Skeletal muscle tissue (tissue), 4 donors: ENCODE measurements around the gene TTC33. TPM values are rescaled to one million over a fixed set of nuclear protein-coding genes. Genes with fewer than 3 reads are reported as not detected.
"Not testable (repeated sequence)": the region's sequence is repeated elsewhere in the genome, so short reads cannot be mapped to it uniquely, and the experiment has no call there.

Experiments
- H3K27ac ChIP-seq: one replicate; pipeline ENCODE4 v1.7.0; 2013; ENCODE audit warnings: mild to moderate bottlenecking, low read depth, low read length, inconsistent platforms
- H3K27me3 ChIP-seq, 3 donors: one replicate each; pipeline ENCODE4 v1.7.0; 2013; ENCODE audit warnings: low read length in 3 of 3; ENCODE audit not compliant: control insufficient read depth in 3 of 3, insufficient read depth in 3 of 3
- H3K36me3 ChIP-seq, 3 donors: one replicate each; pipeline ENCODE4 v1.7.0; 2013; ENCODE audit warnings: low read length in 3 of 3; ENCODE audit not compliant: control insufficient read depth in 3 of 3, insufficient read depth in 3 of 3
- H3K4me1 ChIP-seq, 3 donors: one replicate each; pipeline ENCODE4 v1.7.0; 2013; ENCODE audit warnings: low read length in 3 of 3, mild to moderate bottlenecking in 3 of 3; ENCODE audit not compliant: control insufficient read depth in 3 of 3, insufficient read depth in 3 of 3
- H3K4me3 ChIP-seq, 3 donors: one replicate each; pipeline ENCODE4 v1.7.0; 2013; ENCODE audit warnings: low read length in 3 of 3
- H3K9ac ChIP-seq, 3 donors: one replicate each; pipeline ENCODE4 v1.7.0; 2013; ENCODE audit warnings: low read length in 3 of 3, mild to moderate bottlenecking in 3 of 3, moderate library complexity in 2 of 3, low read depth in 1 of 3
- H3K9me3 ChIP-seq, 3 donors: one replicate each; pipeline ENCODE4 v1.7.0; 2013; ENCODE audit warnings: low read length in 3 of 3; ENCODE audit not compliant: control insufficient read depth in 3 of 3
- total RNA-seq: library from RNA; depleted of rRNA; stranded (reverse); fragments of >200 nt; gene quantifications from one replicate; pipeline ENCODE4 v1.2.3, GENCODE V29; 2014
- donor health status: Osteomylitis.

Gene TTC33
- total RNA-seq, 1 donor from 2014 or later = 17.2 TPM

- peaks cover 16 to 26% (median 16%) of the 10 kb centered on the region in 3 donors for H3K4me1 ChIP-seq
- not testable (repeated sequence) for H3K27ac ChIP-seq, H3K9me3 ChIP-seq, H3K4me3 ChIP-seq, H3K27me3 ChIP-seq, H3K9ac ChIP-seq, H3K36me3 ChIP-seq
Observed at GRCh38 chr5:40794340-40794739, 38.6 kb upstream of the TTC33 start.

- H3K9ac ChIP-seq, H3K27me3 ChIP-seq, H3K9me3 ChIP-seq, H3K4me3 ChIP-seq, H3K36me3 ChIP-seq, H3K27ac ChIP-seq: not testable (repeated sequence)
- peaks cover 13 to 17% (median 16%) of the 10 kb centered on the region in 3 donors for H3K4me1 ChIP-seq
Observed at GRCh38 chr5:40792691-40793090, 36.9 kb upstream of the TTC33 start.

DNA sequence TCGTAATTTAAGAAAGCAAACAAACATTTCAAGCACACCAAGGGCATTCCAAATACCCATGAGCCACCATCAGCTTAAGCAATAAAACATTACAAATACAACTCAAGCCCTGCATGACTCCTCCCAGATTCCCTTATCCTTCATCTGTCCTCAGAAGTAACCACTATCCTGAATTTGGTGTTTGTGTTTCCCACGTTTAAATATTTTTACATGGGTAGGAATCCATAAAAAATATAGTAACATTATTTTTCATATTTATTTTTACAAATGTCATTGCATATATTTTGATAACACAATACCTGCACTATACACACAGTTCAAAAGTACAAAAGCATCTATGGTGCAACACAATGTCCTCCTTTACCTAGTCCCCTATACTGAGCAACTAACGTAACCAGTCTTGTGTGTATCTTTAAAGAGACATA, 36.0 kb upstream of the TTC33 start:
- no peak overlapping the region for H3K9ac ChIP-seq
- no peak overlapping the region for H3K4me3 ChIP-seq
- H3K4me1 ChIP-seq = peaks cover 10 to 13% (median 13%) of the 10 kb centered on the region in 3 donors
- no peaks in the 10 kb centered on the region for H3K27me3 ChIP-seq
- H3K27ac ChIP-seq = no peak overlapping the region
- H3K9me3 ChIP-seq = no peaks in the 10 kb centered on the region
- H3K36me3 ChIP-seq = no peaks in the 10 kb centered on the region

- Histone ChIP-seq H3K27me3 (no peaks in the 10 kb centered on the region), H3K4me3 (no peak overlapping the region), H3K27ac (no peak overlapping the region), H3K9ac (no peak overlapping the region), H3K36me3 (no peaks in the 10 kb centered on the region), H3K9me3 (no peaks in the 10 kb centered on the region), H3K4me1 (peaks cover 5 to 13% (median 8%) of the 10 kb centered on the region in 3 donors)
Observed at GRCh38 chr5:40790947-40791593, 35.3 kb upstream of the TTC33 start.

DNA sequence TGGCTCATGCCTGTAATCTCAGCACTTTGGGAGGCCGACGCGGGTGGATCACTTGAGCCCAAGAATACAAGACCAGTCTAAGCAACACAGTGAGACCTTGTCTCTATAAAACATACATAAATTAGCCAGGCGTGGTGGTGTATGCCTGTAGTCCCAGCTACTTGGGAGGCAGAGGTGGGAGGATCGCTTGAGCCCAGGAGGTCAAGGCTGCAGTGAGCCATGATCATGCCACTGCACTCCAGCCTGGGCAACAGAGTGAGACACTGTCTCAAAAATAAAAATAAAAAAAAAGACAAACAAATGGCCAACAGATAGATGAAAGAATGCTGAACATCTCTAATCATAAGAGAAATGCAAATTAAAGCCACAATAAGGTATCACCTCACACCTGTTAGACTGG, 33.2 kb upstream of the TTC33 start:
- peaks cover 5 to 11% (median 8%) of the 10 kb centered on the region in 3 donors for H3K4me1 ChIP-seq
- H3K4me3 ChIP-seq, H3K9me3 ChIP-seq: not testable (repeated sequence)

GRCh38 chr5:40787986-40788385, 32.2 kb upstream of the TTC33 start:
- H3K4me3 ChIP-seq = no peak overlapping the region
- no peaks in the 10 kb centered on the region for H3K36me3 ChIP-seq
- no peaks in the 10 kb centered on the region for H3K27me3 ChIP-seq
- H3K27ac ChIP-seq = no peak overlapping the region
- peaks cover 5 to 11% (median 8%) of the 10 kb centered on the region in 3 donors for H3K4me1 ChIP-seq
- H3K9ac ChIP-seq = no peak overlapping the region
- no peaks in the 10 kb centered on the region for H3K9me3 ChIP-seq

More for the DNA sequence above, 33.2 kb upstream of the TTC33 start:
- H3K27me3 ChIP-seq, H3K27ac ChIP-seq, H3K9ac ChIP-seq, H3K36me3 ChIP-seq: not testable (repeated sequence)

GRCh38 chr5:40786664-40787063, 30.9 kb upstream of the TTC33 start:
- H3K9ac ChIP-seq, H3K27ac ChIP-seq, H3K27me3 ChIP-seq, H3K36me3 ChIP-seq, H3K4me3 ChIP-seq, H3K9me3 ChIP-seq: not testable (repeated sequence)
- H3K4me1 ChIP-seq = peaks cover 7 to 11% (median 10%) of the 10 kb centered on the region in 3 donors

GRCh38 chr5:40784916-40785315, 29.2 kb upstream of the TTC33 start:
- H3K27me3 ChIP-seq = no peaks in the 10 kb centered on the region
- no peak overlapping the region for H3K4me3 ChIP-seq
- no peaks in the 10 kb centered on the region for H3K36me3 ChIP-seq
- H3K9me3 ChIP-seq = no peaks in the 10 kb centered on the region
- H3K27ac ChIP-seq = no peak overlapping the region
- no peak overlapping the region for H3K9ac ChIP-seq
- peaks cover 4 to 10% (median 5%) of the 10 kb centered on the region in 3 donors for H3K4me1 ChIP-seq

DNA sequence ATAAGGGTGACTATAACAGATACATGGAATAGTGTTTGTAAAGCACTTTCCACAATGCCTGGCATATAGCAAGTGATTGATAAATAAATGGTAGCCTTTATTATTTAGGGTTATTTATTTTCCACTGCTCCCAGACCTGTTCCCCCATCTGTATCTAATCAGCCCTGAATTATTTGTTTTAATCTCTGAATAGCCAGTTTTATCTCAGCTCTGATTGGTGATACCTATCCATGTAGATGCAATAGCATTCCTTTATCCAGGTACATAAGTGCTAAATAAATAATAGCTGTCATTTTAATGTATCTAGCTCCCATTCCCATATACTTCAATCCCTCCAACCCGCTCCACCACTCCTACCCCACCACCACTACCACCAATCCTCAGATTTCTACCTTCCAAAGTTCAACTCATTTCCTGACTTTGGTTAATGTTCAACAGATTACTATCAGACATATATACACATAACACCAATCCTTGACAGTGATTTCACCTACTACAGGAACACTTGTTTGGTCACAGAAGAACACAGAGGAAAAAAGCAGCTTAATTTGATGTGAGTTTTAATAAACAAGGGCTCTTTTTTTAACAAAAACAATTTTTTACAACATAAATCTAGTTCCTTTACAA, 28.4 kb upstream of the TTC33 start:
- Histone ChIP-seq H3K36me3 (no peaks in the 10 kb centered on the region), H3K27me3 (no peaks in the 10 kb centered on the region), H3K27ac (no peak overlapping the region), H3K9ac (no peak overlapping the region), H3K4me1 (peaks cover 4 to 10% (median 5%) of the 10 kb centered on the region in 3 donors), H3K4me3 (no peak overlapping the region), H3K9me3 (no peaks in the 10 kb centered on the region)

DNA sequence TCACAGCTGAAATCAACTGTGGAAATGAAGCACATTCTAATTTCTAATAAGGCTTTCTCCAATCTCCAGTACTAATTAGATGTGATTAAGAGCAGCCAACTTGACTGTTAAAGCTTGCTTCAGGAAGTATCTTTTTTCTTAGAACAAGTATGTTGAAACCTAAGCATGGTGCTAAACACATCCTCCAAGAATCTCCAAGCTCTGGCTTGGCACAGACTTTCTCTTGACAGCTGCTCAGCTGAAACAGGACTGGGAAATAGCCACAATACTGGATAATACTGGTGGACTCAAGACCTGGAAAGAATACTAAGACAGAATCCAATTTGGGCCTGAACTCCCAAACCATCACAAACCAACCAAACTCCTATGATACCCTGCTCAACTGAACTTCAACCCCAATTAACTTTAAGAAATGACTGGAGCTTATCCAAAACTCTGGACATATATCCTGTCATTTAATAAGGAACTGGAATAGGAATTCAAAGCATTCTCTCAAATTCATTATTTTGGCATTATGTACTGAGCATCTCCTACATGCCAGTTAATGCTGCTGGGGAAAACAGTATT, 26.2 kb upstream of the TTC33 start:
- H3K4me1 ChIP-seq = peaks cover 4 to 10% (median 5%) of the 10 kb centered on the region in 3 donors
- H3K36me3 ChIP-seq = no peaks in the 10 kb centered on the region
- no peaks in the 10 kb centered on the region for H3K9me3 ChIP-seq
- no peak overlapping the region for H3K9ac ChIP-seq
- H3K27ac ChIP-seq = no peak overlapping the region
- H3K27me3 ChIP-seq = no peaks in the 10 kb centered on the region
- no peak overlapping the region for H3K4me3 ChIP-seq
